Measurements from ENCODE around the gene PARD6A.

Gene PARD6A

GRCh38 chr16:67702130-67702529 lies 41.4 kb downstream of the PARD6A start:
- TF ChIP-seq CTCF (IDR thresholded peaks at IDR 0.05; ENCODE audit: extremely low read depth, missing control alignments) = no peak

GRCh38 chr16:67703626-67704025 lies 42.9 kb downstream of the PARD6A start:
- DNase-seq (ENCODE audit: low spot score) = no peak
- no peak for TF ChIP-seq CTCF (IDR thresholded peaks at IDR 0.05; ENCODE audit: extremely low read depth, missing control alignments)

More at GRCh38 chr16:67702130-67702529, 41.4 kb downstream of the PARD6A start:
- DNase-seq (ENCODE audit: low spot score) = no peak

GRCh38 chr16:67704110-67704509 lies 43.4 kb downstream of the PARD6A start:
- no peak for TF ChIP-seq CTCF (IDR thresholded peaks at IDR 0.05; ENCODE audit: extremely low read depth, missing control alignments)
- DNase-seq (ENCODE audit: low spot score) = no peak

GRCh38 chr16:67707210-67707609 lies 46.5 kb downstream of the PARD6A start:
- no peak for DNase-seq (ENCODE audit: low spot score)
- TF ChIP-seq CTCF (IDR thresholded peaks at IDR 0.05; ENCODE audit: extremely low read depth, missing control alignments) = no peak

- TF ChIP-seq CTCF (IDR thresholded peaks at IDR 0.05; ENCODE audit: extremely low read depth, missing control alignments) = no peak
- DNase-seq (ENCODE audit: low spot score) = no peak
These were observed 47.0 kb downstream of the PARD6A start for GRCh38 chr16:67707790-67708189.

GRCh38 chr16:67708368-67708771 lies 47.6 kb downstream of the PARD6A start:
- TF ChIP-seq CTCF (IDR thresholded peaks at IDR 0.05; ENCODE audit: extremely low read depth, missing control alignments) = no peak

GRCh38 chr16:67709050-67709449 lies 48.3 kb downstream of the PARD6A start:
- no peak for DNase-seq (ENCODE audit: low spot score)
- TF ChIP-seq CTCF (IDR thresholded peaks at IDR 0.05; ENCODE audit: extremely low read depth, missing control alignments) = no peak

More at GRCh38 chr16:67708368-67708771, 47.6 kb downstream of the PARD6A start:
- DNase-seq (ENCODE audit: low spot score) = no peak
